ENCODE measurements around the gene FLOT2. TPM values are rescaled to one million over a fixed set of nuclear protein-coding genes. Genes with fewer than 3 reads are reported as not detected.

FLOT2 gene
- total RNA-seq, 1 donor from 2014 or later = 143 TPM

DNA sequence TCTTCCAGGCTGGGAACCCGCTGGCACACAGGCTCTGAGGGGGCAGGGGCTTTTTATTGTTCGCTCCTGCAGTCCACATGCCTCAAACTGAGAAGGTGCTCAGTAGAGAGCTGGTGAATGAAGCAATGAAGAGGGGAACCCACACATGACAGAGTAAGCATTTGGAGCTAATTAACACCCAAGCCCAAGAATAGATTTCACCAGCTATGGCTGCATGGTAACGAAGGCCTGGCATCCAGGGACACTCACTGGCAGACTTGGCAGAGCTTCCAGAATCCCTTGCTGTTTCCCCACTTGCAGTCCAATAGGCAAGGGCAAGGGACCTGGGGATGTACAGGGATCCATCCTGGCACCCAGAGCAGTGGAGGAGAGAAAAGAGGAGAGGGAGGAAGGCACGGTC lies 12.2 kb downstream of the FLOT2 start:
- DNase-seq = no peak
- Mint-ChIP-seq H3K9me3 (ENCODE audit: unreplicated experiment) (peaks cover 3% of the 10 kb centered on the region), H3K36me3 (ENCODE audit: unreplicated experiment) (peaks cover 6% of the 10 kb centered on the region), H3K27ac (ENCODE audit: unreplicated experiment) (no peak overlapping the region), H3K4me1 (ENCODE audit: low read depth, unreplicated experiment) (peaks cover 4% of the 10 kb centered on the region), H3K27me3 (ENCODE audit: unreplicated experiment) (peaks cover 8% of the 10 kb centered on the region), H3K4me3 (ENCODE audit: unreplicated experiment) (no peak overlapping the region)
- no peak for TF ChIP-seq CTCF (IDR thresholded peaks at IDR 0.05; ENCODE audit: partially characterized antibody, unreplicated experiment)

DNA sequence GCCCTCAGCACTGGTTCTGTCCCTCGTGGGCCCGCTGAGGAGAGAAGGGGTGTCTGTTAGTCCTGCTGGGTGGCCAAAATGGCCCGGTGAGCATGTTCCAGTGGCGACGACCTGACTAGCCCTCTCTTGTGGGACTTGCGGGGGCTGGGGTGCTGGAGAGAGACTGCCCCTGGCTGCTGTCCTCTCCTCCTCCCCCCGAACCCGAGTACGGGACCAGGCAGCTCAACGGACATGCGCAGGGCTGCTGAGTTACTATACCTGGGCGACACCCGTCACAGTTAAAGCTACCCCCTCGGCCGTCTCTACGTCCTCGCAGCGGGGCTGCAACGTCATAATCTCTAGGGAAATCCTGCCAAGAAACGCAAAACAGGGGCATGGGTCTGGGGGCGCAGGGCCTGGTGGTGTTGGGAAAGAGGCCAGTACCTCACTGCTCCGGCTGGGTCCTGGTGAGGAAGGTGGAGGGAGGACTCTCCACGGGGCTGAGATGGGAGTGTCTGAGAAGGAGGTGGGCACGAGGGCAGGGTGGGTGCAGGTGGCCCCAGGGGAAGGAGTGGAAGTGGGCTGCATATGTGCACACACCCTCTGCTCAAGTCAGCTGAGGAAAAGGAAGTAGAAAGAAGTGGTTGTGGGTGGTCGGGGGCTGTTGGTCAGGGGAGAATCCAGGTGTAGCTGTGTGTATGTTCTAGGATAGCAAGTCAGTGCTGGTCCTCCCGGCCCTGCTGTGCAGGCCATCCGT lies 13.4 kb downstream of the FLOT2 start:
- Mint-ChIP-seq H3K27ac (ENCODE audit: unreplicated experiment) (no peak overlapping the region), H3K9me3 (ENCODE audit: unreplicated experiment) (peaks cover 7% of the 10 kb centered on the region), H3K4me1 (ENCODE audit: low read depth, unreplicated experiment) (peaks cover 4% of the 10 kb centered on the region), H3K36me3 (ENCODE audit: unreplicated experiment) (peaks cover 11% of the 10 kb centered on the region), H3K4me3 (ENCODE audit: unreplicated experiment) (no peak overlapping the region), H3K27me3 (ENCODE audit: unreplicated experiment) (peaks cover 8% of the 10 kb centered on the region)
- no peak for DNase-seq
- TF ChIP-seq CTCF (IDR thresholded peaks at IDR 0.05; ENCODE audit: partially characterized antibody, unreplicated experiment) = no peak

GRCh38 chr17:28882154-28882895 lies 15.2 kb downstream of the FLOT2 start:
- TF ChIP-seq CTCF (IDR thresholded peaks at IDR 0.05; ENCODE audit: partially characterized antibody, unreplicated experiment) = no peak
- peaks cover 4% of the 10 kb centered on the region for H3K4me1 Mint-ChIP-seq (ENCODE audit: low read depth, unreplicated experiment)
- H3K9me3 Mint-ChIP-seq (ENCODE audit: unreplicated experiment) = peaks cover 12% of the 10 kb centered on the region
- no peak overlapping the region for H3K27ac Mint-ChIP-seq (ENCODE audit: unreplicated experiment)
- no peak overlapping the region for H3K4me3 Mint-ChIP-seq (ENCODE audit: unreplicated experiment)
- peaks cover 17% of the 10 kb centered on the region for H3K36me3 Mint-ChIP-seq (ENCODE audit: unreplicated experiment)
- H3K27me3 Mint-ChIP-seq (ENCODE audit: unreplicated experiment) = peaks cover 8% of the 10 kb centered on the region
- no peak for DNase-seq

GRCh38 chr17:28881533-28882056 lies 15.9 kb downstream of the FLOT2 start:
- H3K4me1 Mint-ChIP-seq (ENCODE audit: low read depth, unreplicated experiment) = peaks cover 2% of the 10 kb centered on the region
- H3K9me3 Mint-ChIP-seq (ENCODE audit: unreplicated experiment) = peaks cover 12% of the 10 kb centered on the region
- peaks cover 17% of the 10 kb centered on the region for H3K36me3 Mint-ChIP-seq (ENCODE audit: unreplicated experiment)
- no peak for TF ChIP-seq CTCF (IDR thresholded peaks at IDR 0.05; ENCODE audit: partially characterized antibody, unreplicated experiment)
- no peak for DNase-seq
- no peak overlapping the region for H3K4me3 Mint-ChIP-seq (ENCODE audit: unreplicated experiment)
- peaks cover 8% of the 10 kb centered on the region for H3K27me3 Mint-ChIP-seq (ENCODE audit: unreplicated experiment)
- H3K27ac Mint-ChIP-seq (ENCODE audit: unreplicated experiment) = no peak overlapping the region

GRCh38 chr17:28880572-28880945 lies 17.0 kb downstream of the FLOT2 start:
- peaks cover 17% of the 10 kb centered on the region for H3K36me3 Mint-ChIP-seq (ENCODE audit: unreplicated experiment)
- TF ChIP-seq CTCF (IDR thresholded peaks at IDR 0.05; ENCODE audit: partially characterized antibody, unreplicated experiment) = no peak
- H3K9me3 Mint-ChIP-seq (ENCODE audit: unreplicated experiment) = peaks cover 10% of the 10 kb centered on the region
- no peak overlapping the region for H3K4me3 Mint-ChIP-seq (ENCODE audit: unreplicated experiment)
- H3K27ac Mint-ChIP-seq (ENCODE audit: unreplicated experiment) = no peak overlapping the region
- H3K27me3 Mint-ChIP-seq (ENCODE audit: unreplicated experiment) = peaks cover 8% of the 10 kb centered on the region
- no peak for DNase-seq
- peaks cover 2% of the 10 kb centered on the region for H3K4me1 Mint-ChIP-seq (ENCODE audit: low read depth, unreplicated experiment)

Measured in glutamatergic neuron (in vitro differentiated cells).